GM23338 (cell line): ENCODE data around the gene ZNF628.

Experiments
- EZH2phosphoT487 ChIP-seq: fragments of 200-600 bp; sonication (generic); IDR thresholded peaks from one replicate; pipeline ENCODE4 v1.8.1; 2018; ENCODE audit warnings: antibody characterized with exemption; ENCODE audit not compliant: unreplicated experiment
- POLR2AphosphoS5 ChIP-seq: IDR thresholded peaks from 2 replicates; pipeline ENCODE4 v1.6.1; 2016; ENCODE audit warnings: antibody characterized with exemption, low read depth
- TF ChIP-seq, protein P1 (sequence below): IDR thresholded peaks from one replicate; pipeline ENCODE4 v1.6.1; 2018; ENCODE audit warnings: antibody characterized with exemption; ENCODE audit not compliant: unreplicated experiment
- TF ChIP-seq, protein P2 (sequence below), 2 experiments: fragments of 200-600 bp in 1 of 2; sonication (generic) in 1 of 2; conservative IDR thresholded peaks; 2 replicates each; pipeline versions ENCODE4 v1.5.1 to v1.6.1; 2016 to 2017; ENCODE audit warnings: antibody characterized with exemption in 2 of 2, low read depth in 2 of 2, mild to moderate bottlenecking in 2 of 2, moderate library complexity in 1 of 2

DNA sequence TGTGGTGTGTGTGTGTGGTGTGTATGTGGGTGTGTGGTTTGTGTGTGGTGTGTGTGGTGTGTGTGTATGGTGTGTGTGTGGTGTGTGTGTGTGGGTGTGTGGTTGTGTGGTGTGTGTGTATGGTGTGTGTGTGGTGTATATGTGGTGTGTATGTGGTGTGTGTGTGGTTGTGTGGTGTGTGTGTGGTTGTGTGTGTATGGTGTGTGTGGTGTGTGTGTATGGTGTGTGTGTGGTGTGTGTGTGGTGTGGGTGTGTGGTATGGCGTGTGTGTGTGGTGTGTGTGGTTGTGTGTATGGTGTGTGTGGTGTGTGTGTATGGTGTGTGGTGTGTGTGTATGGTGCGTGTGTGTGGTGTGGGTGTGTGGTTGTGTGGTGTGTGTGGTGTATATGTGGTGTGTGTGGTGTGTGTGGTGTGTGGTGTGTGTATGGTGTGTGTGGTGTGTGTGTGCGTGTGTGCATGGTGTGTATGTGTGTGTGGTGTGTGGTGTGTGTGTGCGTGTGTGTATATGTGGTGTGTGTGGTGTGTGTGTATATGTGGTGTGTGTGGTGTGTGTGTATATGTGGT is 42.0 kb upstream of the ZNF628 start:
- TF ChIP-seq, protein P1, sequence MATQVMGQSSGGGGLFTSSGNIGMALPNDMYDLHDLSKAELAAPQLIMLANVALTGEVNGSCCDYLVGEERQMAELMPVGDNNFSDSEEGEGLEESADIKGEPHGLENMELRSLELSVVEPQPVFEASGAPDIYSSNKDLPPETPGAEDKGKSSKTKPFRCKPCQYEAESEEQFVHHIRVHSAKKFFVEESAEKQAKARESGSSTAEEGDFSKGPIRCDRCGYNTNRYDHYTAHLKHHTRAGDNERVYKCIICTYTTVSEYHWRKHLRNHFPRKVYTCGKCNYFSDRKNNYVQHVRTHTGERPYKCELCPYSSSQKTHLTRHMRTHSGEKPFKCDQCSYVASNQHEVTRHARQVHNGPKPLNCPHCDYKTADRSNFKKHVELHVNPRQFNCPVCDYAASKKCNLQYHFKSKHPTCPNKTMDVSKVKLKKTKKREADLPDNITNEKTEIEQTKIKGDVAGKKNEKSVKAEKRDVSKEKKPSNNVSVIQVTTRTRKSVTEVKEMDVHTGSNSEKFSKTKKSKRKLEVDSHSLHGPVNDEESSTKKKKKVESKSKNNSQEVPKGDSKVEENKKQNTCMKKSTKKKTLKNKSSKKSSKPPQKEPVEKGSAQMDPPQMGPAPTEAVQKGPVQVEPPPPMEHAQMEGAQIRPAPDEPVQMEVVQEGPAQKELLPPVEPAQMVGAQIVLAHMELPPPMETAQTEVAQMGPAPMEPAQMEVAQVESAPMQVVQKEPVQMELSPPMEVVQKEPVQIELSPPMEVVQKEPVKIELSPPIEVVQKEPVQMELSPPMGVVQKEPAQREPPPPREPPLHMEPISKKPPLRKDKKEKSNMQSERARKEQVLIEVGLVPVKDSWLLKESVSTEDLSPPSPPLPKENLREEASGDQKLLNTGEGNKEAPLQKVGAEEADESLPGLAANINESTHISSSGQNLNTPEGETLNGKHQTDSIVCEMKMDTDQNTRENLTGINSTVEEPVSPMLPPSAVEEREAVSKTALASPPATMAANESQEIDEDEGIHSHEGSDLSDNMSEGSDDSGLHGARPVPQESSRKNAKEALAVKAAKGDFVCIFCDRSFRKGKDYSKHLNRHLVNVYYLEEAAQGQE = no peak
- TF ChIP-seq, protein P2, sequence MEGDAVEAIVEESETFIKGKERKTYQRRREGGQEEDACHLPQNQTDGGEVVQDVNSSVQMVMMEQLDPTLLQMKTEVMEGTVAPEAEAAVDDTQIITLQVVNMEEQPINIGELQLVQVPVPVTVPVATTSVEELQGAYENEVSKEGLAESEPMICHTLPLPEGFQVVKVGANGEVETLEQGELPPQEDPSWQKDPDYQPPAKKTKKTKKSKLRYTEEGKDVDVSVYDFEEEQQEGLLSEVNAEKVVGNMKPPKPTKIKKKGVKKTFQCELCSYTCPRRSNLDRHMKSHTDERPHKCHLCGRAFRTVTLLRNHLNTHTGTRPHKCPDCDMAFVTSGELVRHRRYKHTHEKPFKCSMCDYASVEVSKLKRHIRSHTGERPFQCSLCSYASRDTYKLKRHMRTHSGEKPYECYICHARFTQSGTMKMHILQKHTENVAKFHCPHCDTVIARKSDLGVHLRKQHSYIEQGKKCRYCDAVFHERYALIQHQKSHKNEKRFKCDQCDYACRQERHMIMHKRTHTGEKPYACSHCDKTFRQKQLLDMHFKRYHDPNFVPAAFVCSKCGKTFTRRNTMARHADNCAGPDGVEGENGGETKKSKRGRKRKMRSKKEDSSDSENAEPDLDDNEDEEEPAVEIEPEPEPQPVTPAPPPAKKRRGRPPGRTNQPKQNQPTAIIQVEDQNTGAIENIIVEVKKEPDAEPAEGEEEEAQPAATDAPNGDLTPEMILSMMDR (conservative IDR thresholded peaks at IDR 0.05; ENCODE audit: low read depth in 2 of 2) = no peak
- TF ChIP-seq POLR2AphosphoS5 (no peak), EZH2phosphoT487 (no peak)
